GM12872 (cell line): ENCODE results near the gene ZNF683.

Experiments
- TF ChIP-seq, protein P1 (sequence below): IDR thresholded peaks from 3 replicates; pipeline ENCODE4 v1.5.1; 2011; ENCODE audit warnings: low read depth, mild to moderate bottlenecking, low read length, moderate library complexity; ENCODE audit not compliant: insufficient read depth

Gene ZNF683

GRCh38 chr1:26353976-26354820 is 18.4 kb downstream of the ZNF683 start, which contains the start of gene CRYBG2:
Gene CRYBG2 (minus strand): TSS chr1:26354130. CDS start chr1:26346657, 7,473 bp downstream.
- TF ChIP-seq, protein P1, sequence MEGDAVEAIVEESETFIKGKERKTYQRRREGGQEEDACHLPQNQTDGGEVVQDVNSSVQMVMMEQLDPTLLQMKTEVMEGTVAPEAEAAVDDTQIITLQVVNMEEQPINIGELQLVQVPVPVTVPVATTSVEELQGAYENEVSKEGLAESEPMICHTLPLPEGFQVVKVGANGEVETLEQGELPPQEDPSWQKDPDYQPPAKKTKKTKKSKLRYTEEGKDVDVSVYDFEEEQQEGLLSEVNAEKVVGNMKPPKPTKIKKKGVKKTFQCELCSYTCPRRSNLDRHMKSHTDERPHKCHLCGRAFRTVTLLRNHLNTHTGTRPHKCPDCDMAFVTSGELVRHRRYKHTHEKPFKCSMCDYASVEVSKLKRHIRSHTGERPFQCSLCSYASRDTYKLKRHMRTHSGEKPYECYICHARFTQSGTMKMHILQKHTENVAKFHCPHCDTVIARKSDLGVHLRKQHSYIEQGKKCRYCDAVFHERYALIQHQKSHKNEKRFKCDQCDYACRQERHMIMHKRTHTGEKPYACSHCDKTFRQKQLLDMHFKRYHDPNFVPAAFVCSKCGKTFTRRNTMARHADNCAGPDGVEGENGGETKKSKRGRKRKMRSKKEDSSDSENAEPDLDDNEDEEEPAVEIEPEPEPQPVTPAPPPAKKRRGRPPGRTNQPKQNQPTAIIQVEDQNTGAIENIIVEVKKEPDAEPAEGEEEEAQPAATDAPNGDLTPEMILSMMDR = no peak

DNA sequence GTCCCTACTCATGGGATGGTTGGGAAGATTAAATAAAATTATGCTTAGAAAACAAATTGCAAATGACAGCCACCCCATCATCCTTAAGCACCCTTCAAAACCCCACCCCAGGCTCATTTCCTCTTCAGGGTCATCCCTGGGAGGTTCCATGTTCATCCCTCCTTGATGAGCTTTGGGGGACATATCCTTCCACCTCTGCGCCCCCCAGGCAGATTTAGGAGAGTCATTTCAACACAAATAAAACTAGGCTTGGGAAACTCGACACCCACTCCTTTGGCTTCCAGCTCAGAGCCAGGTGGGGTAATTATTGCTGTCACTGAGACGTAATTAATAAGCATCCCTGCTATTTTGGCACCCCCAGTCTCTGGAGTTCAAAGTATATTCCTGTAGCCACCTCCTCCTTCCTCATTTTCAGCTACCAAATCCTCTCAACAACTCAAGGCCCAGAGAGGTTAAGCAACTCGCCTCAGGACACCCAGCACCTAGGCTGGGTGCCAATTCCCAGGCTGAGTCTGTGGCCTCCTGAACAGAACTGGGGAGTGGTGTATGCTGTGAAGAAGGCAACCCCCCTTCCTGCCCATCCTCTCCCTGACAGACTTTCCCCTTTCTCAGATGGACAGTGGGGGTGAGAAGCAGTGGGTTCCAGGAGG is 19.2 kb downstream of the ZNF683 start:
- TF ChIP-seq, protein P1 = no peak

DNA sequence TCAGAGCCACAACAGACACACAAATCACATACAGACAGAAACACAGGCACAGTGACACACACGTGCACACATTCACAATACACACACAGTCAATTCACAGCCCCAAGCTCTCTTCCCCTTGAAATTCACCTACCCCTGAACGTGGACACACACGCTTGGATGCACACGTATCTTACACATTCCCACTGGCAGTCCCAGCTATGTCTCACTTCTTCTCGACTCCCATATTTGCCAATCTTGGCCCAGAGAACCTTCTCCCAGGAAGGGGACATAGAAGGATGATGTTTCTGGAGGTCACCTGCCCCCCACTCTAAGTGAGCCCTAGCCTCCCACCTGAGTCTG is 20.2 kb downstream of the ZNF683 start:
- TF ChIP-seq, protein P1 = no peak

GRCh38 chr1:26351590-26352337 is 20.8 kb downstream of the ZNF683 start:
- TF ChIP-seq, protein P1 = no peak

GRCh38 chr1:26350701-26351589 is 21.6 kb downstream of the ZNF683 start:
- TF ChIP-seq, protein P1 = no peak

- TF ChIP-seq, protein P1 = no peak
These were observed 22.2 kb downstream of the ZNF683 start for GRCh38 chr1:26350343-26350700.
